K562 (cell line): Measurements from ENCODE around the gene TYW3. TPM values are rescaled to one million over a fixed set of nuclear protein-coding genes. Genes with fewer than 3 reads are reported as not detected.
A peak's percentile ranks its signal among the peaks of the same experiment; 100 is the strongest.
"Not testable (repeated sequence)": the region's sequence is repeated elsewhere in the genome, so short reads cannot be mapped to it uniquely, and the experiment has no call there.

ENCODE experiments used
- ATAC-seq: fragments of 200-7000 bp; cut with Tn5 transposase; 3 replicates; pipeline ENCODE4 v1.9.1; 2020; ENCODE audit warnings: moderate library complexity
- BruUV-seq: library from RNA; stranded (reverse); fragments of 400-500 nt; replicated peaks from 2 replicates; lab custom pipeline; 2021; lab: Mats Ljungman, UMichigan
- CTCF ChIA-PET: fragments of 300-600 bp; formaldehyde crosslinking; extraction: SDS; loops from one replicate; lab custom pipeline; 2021; ENCODE audit warnings: low intra/inter-chr PET ratio; lab: Yijun Ruan, JAX
- POLR2A ChIA-PET: fragments of 300-600, 350-650 bp; sonication (Branson Sonifier 250); formaldehyde crosslinking; extraction: SDS; loops from one replicate; lab custom pipeline; 2021; ENCODE audit warnings: antibody characterized with exemption, inconsistent platforms; lab: Yijun Ruan, JAX
- DNase-seq, 4 experiments: peaks; one replicate each; pipeline versions ENCODE4 v3.0.0 to v3.0.0-alpha.2; 2011 to 2018; ENCODE audit warnings: low spot score in 3 of 4, mixed read lengths in 3 of 4; ENCODE audit errors: extremely low read depth in 1 of 4
- FAIRE-seq: peaks from 2 replicates; lab custom pipeline; 2011; peaks lifted over from hg19 to GRCh38; lab: Jason Lieb, UNC
- H2AFZ ChIP-seq: 2 replicates; pipeline ENCODE4 v1.6.0; 2011; ENCODE audit warnings: low read depth, low read length, control low read depth, inconsistent platforms
- H3K27ac ChIP-seq: fragments of 200-600 bp; 3 replicates; pipeline ENCODE4 v1.8.0; 2011; ENCODE audit warnings: low read depth, mild to moderate bottlenecking, control low read depth, inconsistent platforms, low read length, moderate library complexity, mixed read lengths; ENCODE audit errors: extremely low read depth
- H3K27me3 ChIP-seq, 2 experiments: fragments of 300-600 bp in 1 of 2; 2 replicates in 1 of 2; 3 replicates in 1 of 2; pipeline versions ENCODE4 v1.6.0 to v1.8.0; 2011; ENCODE audit warnings: inconsistent platforms in 2 of 2, low read length in 2 of 2, mild to moderate bottlenecking in 1 of 2, mixed read lengths in 1 of 2, moderate library complexity in 1 of 2; ENCODE audit not compliant: control insufficient read depth in 2 of 2, insufficient read depth in 2 of 2
- H3K36me3 ChIP-seq: fragments of 300-600 bp; 3 replicates; pipeline ENCODE4 v1.8.0; 2011; ENCODE audit warnings: mild to moderate bottlenecking, low read length, inconsistent platforms; ENCODE audit not compliant: control insufficient read depth, insufficient read depth
- H3K4me1 ChIP-seq, 2 experiments: fragments of 200-600 bp in 1 of 2; replicated peaks in 1 of 2; 2 replicates in 1 of 2; 3 replicates in 1 of 2; pipeline versions ENCODE4 v1.5.1 to v1.8.0; 2011; ENCODE audit warnings: inconsistent platforms in 2 of 2, low read length in 2 of 2, mild to moderate bottlenecking in 1 of 2, mixed read lengths in 1 of 2, moderate library complexity in 1 of 2; ENCODE audit not compliant: control insufficient read depth in 2 of 2, insufficient read depth in 2 of 2
- H3K4me2 ChIP-seq: 2 replicates; pipeline ENCODE4 v1.6.1; 2011; ENCODE audit warnings: low read length, control low read depth, inconsistent platforms, mixed read lengths; ENCODE audit not compliant: insufficient read depth
- H3K4me3 ChIP-seq: fragments of 200-600 bp; sonication (generic), shearing (Covaris generic); 2 replicates; pipeline ENCODE4 v1.5.1; 2016; ENCODE audit warnings: control low read depth, inconsistent platforms
- H3K79me2 ChIP-seq: fragments of 200-600 bp; 3 replicates; pipeline ENCODE4 v1.8.0; 2011; ENCODE audit warnings: low read length, inconsistent platforms; ENCODE audit not compliant: control insufficient read depth, insufficient read depth
- H3K9ac ChIP-seq, 2 experiments: 2 replicates each; pipeline versions ENCODE4 v1.6.0 to v1.6.1; 2011; ENCODE audit warnings: low read depth in 2 of 2, low read length in 2 of 2, control low read depth in 1 of 2, inconsistent platforms in 1 of 2, mild to moderate bottlenecking in 1 of 2, mixed read lengths in 1 of 2; ENCODE audit not compliant: insufficient read depth in 1 of 2
- H3K9me1 ChIP-seq: one replicate; pipeline ENCODE4 v1.6.0; 2011; ENCODE audit warnings: inconsistent platforms, mild to moderate bottlenecking, low read length, moderate library complexity; ENCODE audit not compliant: control insufficient read depth, insufficient read depth
- H3K9me3 ChIP-seq: replicated peaks from 2 replicates; pipeline ENCODE4 v1.5.1; 2011; ENCODE audit warnings: low read depth, low read length, inconsistent platforms; ENCODE audit not compliant: control insufficient read depth, insufficient read depth
- H4K20me1 ChIP-seq: replicated peaks from 2 replicates; pipeline ENCODE4 v1.6.1; 2011; ENCODE audit warnings: low read length, inconsistent platforms, mixed read lengths; ENCODE audit not compliant: control insufficient read depth, insufficient read depth
- NFYB ChIP-seq: IDR thresholded peaks from 2 replicates; pipeline ENCODE4 v1.6.1; 2011; ENCODE audit warnings: mild to moderate bottlenecking, moderate library complexity; ENCODE audit not compliant: insufficient read length; ENCODE audit errors: extremely low read depth
- NRF1 ChIP-seq, 2 experiments: fragments of 450-650 bp; IDR thresholded peaks in 1 of 2; conservative IDR thresholded peaks in 1 of 2; 2 replicates each; pipeline ENCODE4 v1.6.1; 2014; ENCODE audit warnings: mild to moderate bottlenecking in 2 of 2
- RBM25 ChIP-seq: fragments of 200-400 bp; formaldehyde crosslinking; IDR thresholded peaks from 2 replicates; pipeline ENCODE4 v1.6.1; 2018; ENCODE audit warnings: low read length, low read depth, moderate library complexity; ENCODE audit not compliant: severe bottlenecking
- ZC3H8 ChIP-seq: fragments of 450-650 bp; IDR thresholded peaks from 2 replicates; pipeline ENCODE4 v1.6.1; 2017
- WGBS: fragments of 100-300 bp; shearing (Covaris generic); methylation state at CpG from one replicate; pipeline ENCODE4 v1.1.6; 2016; ENCODE audit warnings: low coverage, mixed read lengths; ENCODE audit not compliant: insufficient coverage; ENCODE audit errors: missing lambda C conversion rate; 5-methylcytosine and 5-hydroxymethylcytosine counted together
- in situ Hi-C: fragments of 300-500 bp; cut with MboI; formaldehyde crosslinking; loops from 4 replicates; pipeline ENCODE4 v1.15.0; 2018; ENCODE audit warnings: inconsistent platforms, mixed read lengths
- intact Hi-C: fragments of 100-400 bp; cut with micrococcal nuclease; formaldehyde crosslinking; loops from 2 replicates; pipeline ENCODE4 v1.14.2; 2022
- polyA plus RNA-seq, 8 experiments: library from polyadenylated mRNA; depleted of rRNA in 4 of 8; stranded (reverse) in 5 of 8; unstranded in 3 of 8; fragments of >200 nt; fragmentation: Nextera tagmentation in 2 of 8; fragmentation: Illumina TruSeq in 1 of 8; extraction: Ambion mirVana in 2 of 8; extraction: Trizol in 1 of 8; gene quantifications; 2 replicates each; pipeline versions ENCODE4 v1.2.1 to v1.2.3, GENCODE V29; 2011 to 2014; ENCODE audit warnings: inconsistent platforms in 1 of 8, missing spikeins in 1 of 8
- total RNA-seq, 7 experiments: library from RNA; depleted of rRNA in 6 of 7; stranded (reverse); fragments of >200 nt in 6 of 7; fragmentation: Illumina TruSeq in 2 of 7; extraction: Trizol in 2 of 7; gene quantifications; 2 replicates each; pipeline versions ENCODE4 v1.2.1 to v1.2.3, GENCODE V29; 2011 to 2021; ENCODE audit warnings: low replicate concordance in 1 of 7
- TF ChIP-seq, protein P1 (sequence below): sonication (generic); formaldehyde crosslinking; IDR thresholded peaks from 2 replicates; pipeline ENCODE4 v1.8.1; 2023; ENCODE audit warnings: mild to moderate bottlenecking, missing genetic modification reagents

Gene TYW3
- total and polyA plus RNA-seq, 9 of the 15 experiments (the other 6 are each of a cell fraction or from before 2014, with no cell fraction given): 22.0 to 54.0 (median 41.1) TPM

DNA sequence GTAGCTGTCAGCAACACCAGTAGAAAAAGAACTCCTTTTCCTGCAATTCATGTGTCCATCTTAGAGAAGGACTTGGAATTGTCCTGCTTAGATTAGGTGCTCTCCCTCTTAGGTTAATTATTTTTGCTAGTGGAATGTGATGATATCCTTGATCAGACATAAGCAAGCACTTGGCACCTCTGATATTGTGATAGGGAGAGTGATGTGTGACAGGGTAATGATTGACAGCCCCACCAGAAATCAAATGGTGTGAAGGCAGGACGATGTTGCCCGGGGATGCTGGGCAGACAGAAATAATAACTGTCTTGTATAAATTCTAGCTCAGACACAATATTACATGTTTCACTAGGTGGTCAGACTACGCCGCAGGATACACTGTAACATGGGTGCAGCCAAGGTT, 4.4 kb downstream of the TYW3 start (continued):
- TF ChIP-seq NRF1 (conservative IDR thresholded peaks at IDR 0.05 in 1 of 2, IDR thresholded peaks at IDR 0.05 in 1 of 2): no peak
- no peak for TF ChIP-seq ZC3H8

DNA sequence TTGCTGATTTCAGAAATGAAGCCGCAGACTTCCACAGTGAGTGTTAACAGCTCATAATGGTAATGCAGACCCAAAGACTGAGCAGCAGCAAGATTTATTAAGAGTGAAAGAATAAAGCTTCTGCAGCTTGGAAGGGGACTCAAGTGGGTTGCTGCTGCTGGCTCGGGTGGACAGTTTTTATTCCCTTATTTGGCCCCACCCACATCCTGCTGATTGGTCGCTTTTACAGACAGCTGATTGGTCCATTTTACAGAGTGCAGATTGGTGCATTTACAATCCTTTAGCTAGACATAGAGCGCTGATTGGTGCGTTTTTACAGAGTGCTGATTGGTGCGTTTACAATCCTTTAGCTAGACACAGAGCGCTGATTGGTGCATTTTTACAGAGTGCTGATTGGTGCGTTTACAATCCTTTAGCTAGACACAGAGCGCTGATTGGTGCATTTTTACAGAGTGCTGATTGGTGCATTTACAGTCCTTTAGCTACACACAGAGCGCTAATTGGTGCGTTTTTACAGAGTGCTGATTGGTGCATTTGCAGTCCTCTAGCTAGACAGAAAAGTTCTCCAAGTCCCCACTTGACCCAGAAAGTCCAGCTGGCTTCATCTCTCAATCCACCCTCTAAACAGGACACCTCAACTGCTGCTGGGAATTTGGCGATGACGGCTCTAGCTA, 7.5 kb downstream of the TYW3 start:
- ATAC-seq, H3K4me2 ChIP-seq, CTCF ChIA-PET: not testable (repeated sequence)

More for the DNA sequence above, 7.5 kb downstream of the TYW3 start:
- H3K79me2 ChIP-seq, in situ Hi-C loops, DNase-seq, H3K4me3 ChIP-seq, H2AFZ ChIP-seq, H3K27me3 ChIP-seq, intact Hi-C loops, H3K9me1 ChIP-seq, H3K4me1 ChIP-seq, H3K9me3 ChIP-seq, H3K27ac ChIP-seq, BruUV-seq, H4K20me1 ChIP-seq, FAIRE-seq, H3K9ac ChIP-seq: not testable (repeated sequence)
- WGBS: 96% methylated on average over 10 of the region's 13 CpGs
- TF ChIP-seq NFYB (peak; percentile 90), RBM25 (peak; percentile 36)
- TF ChIP-seq, protein P1, sequence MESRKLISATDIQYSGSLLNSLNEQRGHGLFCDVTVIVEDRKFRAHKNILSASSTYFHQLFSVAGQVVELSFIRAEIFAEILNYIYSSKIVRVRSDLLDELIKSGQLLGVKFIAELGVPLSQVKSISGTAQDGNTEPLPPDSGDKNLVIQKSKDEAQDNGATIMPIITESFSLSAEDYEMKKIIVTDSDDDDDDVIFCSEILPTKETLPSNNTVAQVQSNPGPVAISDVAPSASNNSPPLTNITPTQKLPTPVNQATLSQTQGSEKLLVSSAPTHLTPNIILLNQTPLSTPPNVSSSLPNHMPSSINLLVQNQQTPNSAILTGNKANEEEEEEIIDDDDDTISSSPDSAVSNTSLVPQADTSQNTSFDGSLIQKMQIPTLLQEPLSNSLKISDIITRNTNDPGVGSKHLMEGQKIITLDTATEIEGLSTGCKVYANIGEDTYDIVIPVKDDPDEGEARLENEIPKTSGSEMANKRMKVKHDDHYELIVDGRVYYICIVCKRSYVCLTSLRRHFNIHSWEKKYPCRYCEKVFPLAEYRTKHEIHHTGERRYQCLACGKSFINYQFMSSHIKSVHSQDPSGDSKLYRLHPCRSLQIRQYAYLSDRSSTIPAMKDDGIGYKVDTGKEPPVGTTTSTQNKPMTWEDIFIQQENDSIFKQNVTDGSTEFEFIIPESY (CRISPR knock-in tag): 0 out of 2 replicates have a peak, but pooled peaks have one; percentile 32
- POLR2A ChIA-PET: interaction anchor here (0.7 kb wide), 1 partner anchor 395 kb away, joined by 3 read pairs; no protein-coding TSS in a partner anchor
- peaks cover 84% of the 10 kb centered on the region for H3K36me3 ChIP-seq
